HS-27A (cell line): ENCODE results near the gene MZF1.
"Not testable (repeated sequence)": the region's sequence is repeated elsewhere in the genome, so short reads cannot be mapped to it uniquely, and the experiment has no call there.

ENCODE experiments used
- DNase-seq: peaks from one replicate; pipeline ENCODE4 v3.0.0-alpha.2; 2012; ENCODE audit warnings: low read depth, missing footprints

The MZF1 gene

DNA sequence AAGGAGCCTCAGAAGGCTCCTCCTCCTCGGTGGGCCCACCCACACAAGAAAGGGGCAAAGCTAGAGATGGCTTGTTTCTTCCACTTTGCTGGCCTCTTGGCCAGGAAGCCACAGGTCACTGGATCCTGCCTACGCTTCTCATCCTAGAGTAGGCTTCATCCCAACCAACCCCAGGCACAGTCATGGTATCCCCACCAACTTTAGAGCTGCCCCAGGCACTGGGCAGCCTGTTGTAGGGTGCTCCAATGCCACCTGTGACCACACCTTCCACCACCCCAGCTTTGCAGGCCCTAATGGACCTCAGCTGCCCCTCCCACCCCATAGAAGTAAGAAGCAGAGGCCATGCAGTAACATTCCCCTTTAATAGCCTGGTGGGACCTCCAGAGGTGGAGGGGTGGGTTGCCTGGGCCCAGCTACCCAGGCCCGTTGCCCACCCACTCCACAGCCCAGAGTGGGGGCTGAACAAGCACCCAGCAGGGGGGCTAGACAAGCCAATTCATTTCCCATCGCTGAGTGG lies 17.7 kb downstream of the MZF1 start:
- no peak for DNase-seq

DNA sequence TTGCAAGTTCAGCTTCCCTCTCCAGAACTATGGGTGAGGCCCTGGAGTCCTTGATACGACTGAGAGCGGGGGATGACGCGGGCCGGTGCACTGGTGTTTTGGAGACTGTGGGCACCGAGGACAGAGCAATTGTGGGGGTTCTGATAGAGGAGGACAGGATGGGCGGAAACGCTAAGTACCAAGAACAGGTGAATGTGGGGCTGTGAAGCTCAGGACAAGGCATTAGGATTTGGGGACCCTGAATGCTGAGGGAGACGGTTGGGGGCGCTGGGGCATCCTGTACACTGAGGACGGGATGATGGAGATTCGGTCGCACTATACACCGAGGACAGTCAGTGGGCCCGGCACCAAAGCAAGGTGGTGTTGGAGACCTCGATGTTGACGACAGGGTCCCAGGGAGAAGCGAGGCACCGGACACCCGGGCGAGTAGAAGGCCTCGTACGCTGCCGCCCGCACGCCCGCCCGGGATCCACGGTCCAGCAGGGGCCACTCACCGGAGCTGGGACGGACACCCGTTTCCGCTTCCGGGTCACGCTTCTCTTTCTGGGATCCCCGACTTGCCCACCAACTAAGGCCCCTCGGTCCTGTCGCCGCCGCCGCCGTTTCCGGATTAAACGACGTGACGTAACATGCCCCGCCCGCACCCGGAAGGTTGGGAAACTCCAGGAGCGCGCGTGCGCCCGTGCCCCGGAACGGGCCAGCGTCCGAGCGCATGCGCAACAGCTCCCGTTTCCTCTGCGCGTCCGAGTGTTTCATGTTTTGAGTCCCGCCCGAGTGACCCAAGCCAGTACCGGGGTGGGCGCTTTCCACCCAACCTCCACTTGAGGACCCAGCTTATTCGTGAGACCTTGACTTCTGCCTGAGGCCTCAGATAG lies 18.4 kb downstream of the MZF1 start, which contains the start of gene CHMP2A:
Gene CHMP2A (minus strand): TSS at position 612 of the 875 bp plus-strand sequence. CDS start 893 bp downstream, outside the sequence.
- DNase-seq = peak; percentile 92

DNA sequence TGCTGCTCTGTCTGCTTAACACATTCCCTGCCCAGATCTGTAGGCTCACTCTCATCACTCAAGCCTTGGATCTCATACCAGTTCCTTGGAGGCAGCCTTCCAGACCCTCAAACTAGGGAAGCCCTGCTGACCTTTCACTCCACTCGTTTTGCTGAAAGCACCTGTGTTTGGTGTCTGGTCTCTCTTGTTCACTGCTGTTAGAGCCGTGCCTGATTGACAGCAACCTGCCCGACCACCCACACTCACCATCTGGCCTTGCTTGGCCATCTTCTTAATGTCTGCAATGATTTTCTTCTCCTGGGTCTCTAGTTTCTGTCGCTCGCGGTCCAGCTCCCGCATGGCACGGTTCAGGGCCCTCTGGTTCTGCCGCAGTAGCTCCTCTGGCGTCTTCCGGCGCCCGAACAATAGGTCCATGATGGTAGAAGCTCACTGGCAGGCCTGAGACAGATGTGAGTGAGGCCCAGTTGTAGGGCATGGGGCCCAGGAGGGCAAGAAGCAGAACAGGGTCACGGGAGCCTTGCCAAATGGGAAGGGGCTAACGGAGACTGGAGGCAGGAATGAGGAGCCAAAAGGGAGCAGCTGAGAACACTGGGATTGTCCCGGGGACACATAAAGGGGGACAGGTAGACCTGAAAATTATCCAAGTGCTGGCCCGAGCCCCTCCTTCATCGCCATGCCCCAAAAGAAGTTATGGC lies 19.2 kb downstream of the MZF1 start:
- no peak for DNase-seq

DNA sequence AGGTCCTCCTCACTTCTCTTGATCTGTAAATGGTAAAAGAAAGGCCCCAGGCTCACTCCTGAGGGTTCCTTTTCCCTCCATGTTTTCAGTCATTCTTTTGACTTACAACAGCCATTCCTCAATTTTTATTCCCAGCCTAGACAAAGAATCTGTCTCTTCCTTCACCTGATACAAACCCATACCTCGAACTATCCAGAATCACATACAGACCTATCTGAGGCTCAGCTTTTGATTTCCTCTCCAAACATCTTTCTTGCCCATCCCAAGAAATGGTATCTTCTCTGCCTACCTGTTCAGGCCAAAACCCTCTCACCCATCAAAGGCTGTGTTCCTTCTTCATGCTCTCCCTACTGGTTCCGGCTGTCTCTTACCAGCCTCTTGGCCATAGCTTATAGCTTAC lies 20.5 kb downstream of the MZF1 start:
- DNase-seq = no peak

DNA sequence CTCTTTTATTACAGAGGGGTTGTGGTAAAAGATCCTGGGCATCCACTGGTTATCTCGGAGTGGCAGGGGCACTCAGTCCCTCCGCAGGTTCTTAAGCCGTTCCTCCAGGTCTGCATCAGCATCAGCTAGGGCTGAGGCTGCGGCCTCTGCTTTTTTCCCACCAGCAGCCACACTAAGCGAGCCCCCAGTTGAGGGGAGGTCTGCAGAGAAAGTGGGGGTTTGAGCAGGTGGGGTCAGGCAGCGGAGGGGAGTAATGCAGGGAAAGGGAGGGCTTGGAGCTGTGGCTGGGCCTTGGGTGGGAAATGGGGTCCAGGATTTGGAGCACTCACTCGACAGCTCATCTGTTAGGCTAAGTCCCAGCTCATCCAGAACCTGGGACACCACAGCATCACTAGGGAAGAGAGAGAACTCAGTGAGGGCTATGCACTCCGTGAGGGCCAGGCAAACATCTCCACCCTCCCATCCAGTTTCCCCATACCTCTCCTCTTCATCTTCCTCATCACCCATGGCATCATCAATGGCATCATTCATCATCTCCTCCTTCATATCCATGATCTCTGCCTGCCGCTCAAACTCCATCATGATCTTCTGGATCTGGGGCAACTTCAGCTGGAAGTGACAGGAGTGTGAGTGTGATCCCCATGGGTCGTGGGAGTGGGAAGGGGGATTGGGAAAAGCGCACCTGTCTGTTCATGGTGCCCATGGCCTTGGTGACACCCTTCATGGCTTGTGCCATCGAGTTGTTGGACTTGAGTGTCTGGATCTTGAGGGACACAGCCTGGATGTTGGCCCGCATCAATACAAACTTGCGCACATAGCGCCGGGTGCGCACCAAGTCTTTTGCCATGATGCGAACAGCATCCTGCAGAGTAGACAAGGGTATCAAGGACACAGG lies 21.3 kb downstream of the MZF1 start:
- no peak for DNase-seq

DNA sequence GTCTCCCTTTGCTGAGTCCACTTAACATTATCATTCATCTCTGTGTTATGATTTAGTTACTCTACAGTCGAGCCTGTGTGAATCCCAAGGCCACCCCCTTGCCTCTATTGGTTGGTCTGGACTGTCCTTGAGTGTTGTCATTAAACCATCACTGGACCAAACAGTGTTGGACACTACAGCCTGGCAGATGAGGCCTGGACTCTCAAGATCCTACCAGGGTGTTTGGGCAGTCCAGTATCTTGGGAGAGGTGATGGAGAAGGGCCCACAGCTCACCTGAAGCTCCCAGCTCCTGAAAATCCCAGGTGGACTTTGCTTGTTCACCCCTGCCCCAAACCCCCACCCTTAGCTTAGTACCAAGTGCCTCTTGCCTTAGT lies 22.0 kb downstream of the MZF1 start:
- no peak for DNase-seq

DNA sequence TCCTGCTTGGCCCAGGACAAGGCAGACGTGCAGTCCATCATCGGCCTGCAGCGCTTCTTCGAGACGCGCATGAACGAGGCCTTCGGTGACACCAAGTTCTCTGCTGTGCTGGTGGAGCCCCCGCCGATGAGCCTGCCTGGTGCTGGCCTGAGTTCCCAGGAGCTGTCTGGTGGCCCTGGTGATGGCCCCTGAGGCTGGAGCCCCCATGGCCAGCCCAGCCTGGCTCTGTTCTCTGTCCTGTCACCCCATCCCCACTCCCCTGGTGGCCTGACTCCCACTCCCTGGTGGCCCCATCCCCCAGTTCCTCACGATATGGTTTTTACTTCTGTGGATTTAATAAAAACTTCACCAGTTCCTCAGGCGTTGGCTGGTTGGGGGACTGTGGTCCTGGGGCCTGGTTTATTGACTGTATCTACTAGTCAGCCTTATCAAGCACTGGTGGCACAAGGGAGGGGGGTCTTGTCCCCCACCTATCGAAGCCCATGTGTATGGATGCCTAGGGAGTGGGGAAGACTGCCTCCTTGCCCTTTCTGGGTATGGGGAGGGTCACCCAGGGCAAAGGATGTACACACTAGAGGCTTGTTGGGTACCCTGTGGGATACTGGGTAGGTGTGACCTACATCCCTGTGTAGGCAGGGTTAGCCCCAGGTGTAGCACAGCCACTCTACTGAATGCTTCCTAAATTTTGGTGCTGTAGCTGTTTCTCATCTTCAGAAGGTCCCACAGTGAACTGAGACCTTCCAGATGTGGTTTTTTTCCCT lies 22.6 kb downstream of the MZF1 start:
- DNase-seq = no peak

DNA sequence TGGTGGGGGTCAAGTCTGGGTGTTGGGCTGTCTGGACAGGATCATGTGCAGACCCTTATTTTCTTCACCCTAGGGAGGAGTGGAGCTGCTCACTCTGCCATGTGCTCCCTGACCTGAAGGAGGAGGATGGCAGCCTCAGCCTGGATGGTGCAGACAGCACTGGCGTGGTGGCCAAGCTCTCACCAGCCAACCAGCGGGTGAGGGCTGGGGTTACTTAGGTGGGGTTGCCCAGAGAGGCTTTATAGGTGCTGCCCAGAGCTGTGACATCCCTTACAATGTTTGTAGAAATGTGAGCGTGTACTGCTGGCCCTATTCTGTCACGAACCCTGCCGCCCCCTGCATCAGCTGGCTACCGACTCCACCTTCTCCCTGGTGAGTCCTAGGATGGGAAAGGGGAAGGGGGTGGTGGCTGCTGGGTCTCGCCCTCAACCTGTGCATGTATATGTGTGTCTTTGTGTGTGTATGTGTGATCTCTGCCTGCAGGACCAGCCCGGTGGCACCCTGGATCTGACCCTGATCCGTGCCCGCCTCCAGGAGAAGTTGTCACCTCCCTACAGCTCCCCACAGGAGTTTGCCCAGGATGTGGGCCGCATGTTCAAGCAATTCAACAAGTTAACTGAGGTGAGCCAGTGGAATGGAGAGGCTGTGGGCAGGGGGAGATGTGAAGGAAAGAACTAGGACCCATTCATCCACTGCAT lies 23.3 kb downstream of the MZF1 start:
- DNase-seq = no peak

DNA sequence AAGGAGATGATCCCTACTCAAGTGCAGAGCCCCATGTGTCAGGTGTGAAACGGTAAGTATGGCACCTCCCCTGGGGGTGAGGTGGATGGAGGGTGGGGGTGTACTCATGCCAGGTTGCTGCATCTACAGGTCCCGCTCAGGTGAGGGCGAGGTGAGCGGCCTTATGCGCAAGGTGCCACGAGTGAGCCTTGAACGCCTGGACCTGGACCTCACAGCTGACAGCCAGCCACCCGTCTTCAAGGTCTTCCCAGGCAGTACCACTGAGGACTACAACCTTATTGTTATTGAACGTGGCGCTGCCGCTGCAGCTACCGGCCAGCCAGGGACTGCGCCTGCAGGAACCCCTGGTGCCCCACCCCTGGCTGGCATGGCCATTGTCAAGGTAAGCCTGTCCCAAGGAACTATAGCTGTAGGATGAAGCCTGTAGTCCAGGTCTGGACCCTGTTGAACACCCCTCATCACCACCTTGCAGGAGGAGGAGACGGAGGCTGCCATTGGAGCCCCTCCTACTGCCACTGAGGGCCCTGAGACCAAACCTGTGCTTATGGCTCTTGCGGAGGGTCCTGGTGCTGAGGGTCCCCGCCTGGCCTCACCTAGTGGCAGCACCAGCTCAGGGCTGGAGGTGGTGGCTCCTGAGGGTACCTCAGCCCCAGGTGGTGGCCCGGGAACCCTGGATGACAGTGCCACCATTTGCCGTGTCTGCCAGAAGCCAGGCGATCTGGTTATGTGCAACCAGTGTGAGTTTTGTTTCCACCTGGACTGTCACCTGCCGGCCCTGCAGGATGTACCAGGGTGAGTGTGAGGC lies 24.1 kb downstream of the MZF1 start:
- no peak for DNase-seq

DNA sequence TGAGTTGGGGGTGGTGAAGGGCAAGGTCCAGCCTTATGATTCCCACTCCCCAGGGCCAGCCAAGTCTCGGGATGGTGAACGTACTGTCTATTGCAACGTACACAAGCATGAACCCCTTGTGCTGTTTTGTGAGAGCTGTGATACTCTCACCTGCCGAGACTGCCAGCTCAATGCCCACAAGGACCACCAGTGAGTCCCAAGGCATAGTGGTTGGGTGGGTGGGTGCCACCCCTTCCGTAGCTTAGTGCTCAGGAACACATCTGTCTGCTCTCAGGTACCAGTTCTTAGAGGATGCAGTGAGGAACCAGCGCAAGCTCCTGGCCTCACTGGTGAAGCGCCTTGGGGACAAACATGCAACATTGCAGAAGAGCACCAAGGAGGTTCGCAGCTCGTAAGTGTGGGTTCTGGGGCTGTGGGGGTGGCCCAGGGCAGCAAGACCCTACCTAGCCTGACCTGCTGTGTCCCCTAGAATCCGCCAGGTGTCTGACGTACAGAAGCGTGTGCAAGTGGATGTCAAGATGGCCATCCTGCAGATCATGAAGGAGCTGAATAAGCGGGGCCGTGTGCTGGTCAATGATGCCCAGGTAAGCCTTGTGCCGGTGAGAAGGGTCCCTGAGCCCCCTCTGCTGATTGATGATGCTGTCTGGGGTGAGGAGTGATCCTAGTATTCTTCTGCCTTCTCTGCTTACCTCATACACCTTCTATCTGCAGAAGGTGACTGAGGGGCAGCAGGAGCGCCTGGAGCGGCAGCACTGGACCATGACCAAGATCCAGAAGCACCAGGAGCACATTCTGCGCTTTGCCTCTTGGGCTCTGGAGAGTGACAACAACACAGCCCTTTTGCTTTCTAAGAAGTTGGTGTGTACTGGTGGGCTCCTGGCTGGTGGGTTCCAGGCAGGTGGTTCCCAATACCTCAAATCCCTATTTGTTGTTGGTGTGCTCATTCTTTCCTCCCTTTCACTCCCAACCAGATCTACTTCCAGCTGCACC lies 25.5 kb downstream of the MZF1 start:
- no peak for DNase-seq

DNA sequence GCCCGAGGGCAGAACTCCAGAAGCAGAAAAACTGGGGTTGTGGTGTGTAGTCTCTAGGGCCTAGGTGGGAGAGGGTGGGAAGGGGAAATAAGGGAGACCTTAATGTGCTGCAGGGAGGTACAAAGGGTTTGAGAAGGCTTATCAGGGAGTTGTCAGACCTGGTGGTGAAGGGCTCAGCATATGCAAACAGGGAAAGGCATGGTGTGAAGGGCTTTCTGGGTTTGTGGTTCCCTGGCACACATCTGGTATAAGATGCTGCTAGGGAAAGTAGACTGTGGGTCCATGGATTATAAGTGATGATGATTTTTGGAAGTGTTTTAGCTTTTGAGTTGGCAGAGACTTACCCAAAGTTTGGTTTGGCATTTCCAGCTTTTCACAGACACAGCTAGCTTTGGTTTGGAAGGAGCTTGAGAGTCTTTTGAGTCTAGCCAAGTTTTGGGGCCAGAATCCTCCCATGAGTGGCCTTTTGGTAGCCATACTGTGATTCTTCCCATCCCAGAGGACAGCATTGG lies 27.1 kb downstream of the MZF1 start:
- no peak for DNase-seq

DNA sequence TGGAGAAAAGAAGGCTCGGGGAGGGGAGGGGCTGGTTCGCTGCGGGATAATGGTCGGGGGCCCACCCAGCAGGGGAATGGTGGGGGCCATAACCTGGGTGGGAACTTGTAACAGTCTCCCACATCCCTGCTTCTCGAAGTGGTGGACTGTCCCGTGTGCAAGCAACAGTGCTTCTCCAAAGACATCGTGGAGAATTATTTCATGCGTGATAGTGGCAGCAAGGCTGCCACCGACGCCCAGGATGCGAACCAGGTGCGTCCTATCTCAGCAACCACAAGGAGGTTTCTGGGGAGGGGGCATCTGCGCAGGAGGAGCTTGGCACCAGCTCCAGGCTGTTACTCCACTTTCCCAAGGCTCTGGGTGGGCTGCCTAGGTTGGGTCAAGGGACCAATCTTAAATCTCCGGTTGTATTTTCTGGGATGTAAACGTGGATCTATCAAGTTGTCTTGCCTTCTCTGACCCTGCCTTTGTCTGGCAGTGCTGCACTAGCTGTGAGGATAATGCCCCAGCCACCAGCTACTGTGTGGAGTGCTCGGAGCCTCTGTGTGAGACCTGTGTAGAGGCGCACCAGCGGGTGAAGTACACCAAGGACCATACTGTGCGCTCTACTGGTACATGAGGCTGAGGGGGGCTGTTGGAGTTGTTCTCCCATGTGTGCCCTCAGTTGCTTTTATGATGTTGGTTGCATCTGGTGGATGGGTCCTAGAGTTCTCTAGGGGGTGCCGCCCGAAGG lies 27.7 kb downstream of the MZF1 start:
- no peak for DNase-seq

DNA sequence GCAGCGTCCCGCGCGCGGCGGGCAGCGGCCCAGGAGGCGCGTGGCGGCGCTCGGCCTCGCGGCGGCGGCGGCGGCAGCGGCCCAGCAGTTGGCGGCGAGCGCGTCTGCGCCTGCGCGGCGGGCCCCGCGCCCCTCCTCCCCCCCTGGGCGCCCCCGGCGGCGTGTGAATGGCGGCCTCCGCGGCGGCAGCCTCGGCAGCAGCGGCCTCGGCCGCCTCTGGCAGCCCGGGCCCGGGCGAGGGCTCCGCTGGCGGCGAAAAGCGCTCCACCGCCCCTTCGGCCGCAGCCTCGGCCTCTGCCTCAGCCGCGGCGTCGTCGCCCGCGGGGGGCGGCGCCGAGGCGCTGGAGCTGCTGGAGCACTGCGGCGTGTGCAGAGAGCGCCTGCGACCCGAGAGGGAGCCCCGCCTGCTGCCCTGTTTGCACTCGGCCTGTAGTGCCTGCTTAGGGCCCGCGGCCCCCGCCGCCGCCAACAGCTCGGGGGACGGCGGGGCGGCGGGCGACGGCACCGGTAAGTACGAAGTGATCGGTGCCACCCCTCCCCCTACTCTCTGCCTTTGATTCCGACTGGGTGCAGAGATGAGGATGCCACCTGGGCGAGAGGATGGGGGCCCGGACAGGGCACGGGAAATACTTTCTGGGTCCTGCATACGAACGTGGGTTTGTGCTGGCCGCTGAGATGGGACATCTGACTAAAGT lies 28.4 kb downstream of the MZF1 start:
- no peak for DNase-seq

DNA sequence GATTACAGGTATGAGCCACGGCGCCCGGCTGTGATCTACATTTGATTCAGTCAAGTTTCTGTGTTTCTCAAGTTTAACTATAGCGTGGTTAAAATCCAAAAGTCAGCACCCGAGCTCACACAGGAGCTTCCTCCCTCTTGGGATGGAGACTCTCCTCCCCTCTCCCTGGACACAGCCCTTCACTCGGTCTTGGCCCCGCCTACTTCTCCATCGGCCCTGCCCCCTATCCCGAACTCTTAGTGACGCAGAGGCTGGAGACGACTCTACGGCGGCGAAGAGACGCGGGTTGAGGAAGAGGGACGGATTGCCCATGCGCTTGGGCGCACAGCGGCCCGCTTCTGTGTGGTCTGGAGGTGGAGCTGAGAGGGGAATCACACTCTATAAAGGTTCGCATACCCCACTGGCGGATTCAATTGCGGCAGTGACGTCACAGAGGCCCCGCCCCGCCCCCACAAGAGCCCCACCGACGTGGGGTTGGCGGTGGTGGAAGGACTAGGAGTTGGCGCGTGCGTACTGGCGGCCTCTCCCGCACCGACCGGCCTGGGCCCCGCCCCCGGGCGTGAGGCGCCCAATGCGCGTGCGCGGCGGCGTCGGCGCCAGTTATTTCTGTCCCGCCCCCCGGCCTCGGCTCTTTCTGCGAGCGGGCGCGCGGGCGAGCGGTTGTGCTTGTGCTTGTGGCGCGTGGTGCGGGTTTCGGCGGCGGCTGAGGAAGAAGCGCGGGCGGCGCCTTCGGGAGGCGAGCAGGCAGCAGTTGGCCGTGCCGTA lies 29.1 kb downstream of the MZF1 start, which contains the start of gene TRIM28:
Gene TRIM28 (plus strand): TSS at position 239 of the 765 bp plus-strand sequence. CDS start 694 bp downstream, outside the sequence.
- peak; percentile 98 for DNase-seq

DNA sequence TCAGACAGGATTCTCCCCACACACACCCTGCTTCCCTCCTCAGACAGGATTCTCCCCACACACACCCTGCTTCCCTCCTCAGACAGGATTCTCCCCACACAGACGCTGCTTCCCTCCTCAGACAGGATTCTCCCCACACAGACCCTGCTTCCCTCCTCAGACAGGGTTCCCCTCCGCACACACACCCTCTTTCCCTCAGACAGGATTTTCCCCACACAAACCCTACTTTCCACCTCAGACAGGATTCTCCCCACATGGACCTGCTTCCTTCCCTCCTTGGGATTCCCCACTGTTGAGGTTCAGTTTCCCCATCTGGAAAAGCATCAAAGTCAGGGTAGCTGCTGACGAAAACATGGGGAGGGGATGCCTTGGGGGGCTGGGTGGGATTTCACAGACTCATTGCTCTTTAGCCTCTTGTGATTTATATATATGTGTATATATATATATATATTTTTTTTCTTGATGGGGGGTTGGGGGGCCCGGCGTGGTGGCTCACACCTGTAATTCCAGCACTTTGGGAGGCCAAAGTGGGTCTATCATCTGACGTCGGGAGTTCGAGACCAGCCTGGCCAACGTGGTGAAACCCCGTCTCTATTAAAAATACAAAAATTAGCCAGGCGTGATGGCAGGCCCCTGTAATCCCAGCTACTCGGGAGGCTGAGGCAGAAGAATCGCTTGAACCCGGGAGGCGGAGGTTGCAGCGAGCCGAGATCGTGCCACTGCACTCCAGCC lies 30.3 kb downstream of the MZF1 start:
- not testable (repeated sequence) for DNase-seq
